DMS79 (cell line): ENCODE measurements around the gene TEX14.
"Not testable (repeated sequence)": the region's sequence is repeated elsewhere in the genome, so short reads cannot be mapped to it uniquely, and the experiment has no call there.

Experiments used
- DNase-seq: peaks from one replicate; lab custom pipeline; 2025; lab: John Stamatoyannopoulos, UW

Gene TEX14

DNA sequence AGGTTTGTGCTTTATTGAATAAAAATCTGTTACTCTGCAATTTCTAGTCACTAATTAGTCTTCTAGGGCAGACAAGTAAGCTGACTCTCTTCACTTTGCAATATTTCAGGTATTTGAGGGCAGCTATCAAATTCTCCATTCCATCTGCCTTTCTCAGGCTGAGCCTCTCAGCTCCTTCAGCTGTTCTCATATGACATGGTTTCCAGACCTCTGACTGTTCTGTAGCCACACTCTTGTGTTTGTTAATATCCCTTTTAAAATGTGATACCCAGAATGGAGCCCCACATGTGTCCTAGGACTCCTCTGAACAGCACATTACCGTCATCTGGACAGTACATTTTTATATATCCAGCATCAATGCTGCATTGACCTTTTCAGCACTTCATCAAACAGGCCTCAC, 131.3 kb downstream of the TEX14 start:
- no peak for DNase-seq

- DNase-seq, result no peak
Observed at GRCh38 chr17:58557981-58558380, 133.9 kb downstream of the TEX14 start.

- no peak for DNase-seq
Observed at GRCh38 chr17:58556833-58557250, 135.0 kb downstream of the TEX14 start.

DNA sequence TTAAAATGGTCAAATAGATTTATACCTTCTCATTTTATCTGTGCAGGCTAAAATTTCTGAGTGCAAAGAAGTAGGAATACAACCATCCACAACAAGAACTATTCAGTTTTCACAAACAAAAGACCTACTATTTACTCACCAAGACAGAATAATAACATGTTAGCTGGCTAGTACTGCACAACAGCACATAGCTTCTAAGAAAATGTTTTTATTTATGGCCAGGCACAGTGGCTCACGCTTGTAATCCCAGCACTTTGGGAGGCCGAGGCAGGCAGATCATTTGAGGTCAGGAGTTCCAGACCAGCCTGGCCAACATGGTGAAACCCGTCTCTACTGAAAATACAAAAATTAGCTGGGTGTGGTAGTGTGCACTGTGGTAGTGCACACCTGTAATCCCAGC, 136.7 kb downstream of the TEX14 start:
- not testable (repeated sequence) for DNase-seq

DNA sequence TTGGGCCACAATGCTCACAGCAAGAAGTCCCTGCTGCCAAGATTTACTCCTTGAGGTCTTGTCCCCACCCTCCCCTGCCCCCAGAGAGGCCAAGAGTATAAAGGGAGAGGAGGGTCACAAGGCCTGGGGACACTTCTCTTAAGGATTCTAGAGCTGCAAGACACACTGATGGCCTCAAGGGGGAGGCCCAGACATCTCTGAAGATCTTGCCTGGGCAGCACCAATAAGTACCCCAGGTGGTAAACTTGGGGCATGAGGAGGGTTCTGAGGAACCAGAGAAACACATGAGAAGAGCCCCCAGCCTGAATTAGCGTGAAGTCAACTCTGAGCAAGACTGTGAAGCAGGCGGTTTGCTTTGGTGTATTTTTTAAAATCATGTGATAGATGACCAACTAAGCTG, 150.6 kb downstream of the TEX14 start:
- no peak for DNase-seq

- DNase-seq, result no peak
Observed at GRCh38 chr17:58539698-58540097, 152.1 kb downstream of the TEX14 start.

- DNase-seq, result no peak
Observed at GRCh38 chr17:58538811-58539409, 152.9 kb downstream of the TEX14 start.

DNA sequence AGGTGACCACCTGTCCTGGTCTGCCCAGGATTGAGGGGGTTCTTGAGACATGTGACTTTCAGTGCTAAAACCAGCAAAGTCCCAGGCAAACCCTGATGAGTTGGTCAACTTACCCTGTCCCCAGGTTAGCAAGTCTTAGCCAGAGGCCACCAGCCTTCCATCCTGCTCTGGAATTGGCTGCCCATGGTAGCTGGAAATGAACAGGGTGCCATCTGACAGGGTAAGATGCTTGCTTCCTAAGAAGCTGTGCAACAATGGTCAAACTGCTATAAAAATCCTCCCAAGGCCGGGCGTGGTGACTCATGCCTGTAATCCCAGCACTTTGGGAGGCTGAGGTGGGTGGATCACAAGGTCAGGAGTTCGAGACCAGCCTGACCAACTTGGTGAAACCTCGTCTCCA, 154.6 kb downstream of the TEX14 start:
- no peak for DNase-seq

DNA sequence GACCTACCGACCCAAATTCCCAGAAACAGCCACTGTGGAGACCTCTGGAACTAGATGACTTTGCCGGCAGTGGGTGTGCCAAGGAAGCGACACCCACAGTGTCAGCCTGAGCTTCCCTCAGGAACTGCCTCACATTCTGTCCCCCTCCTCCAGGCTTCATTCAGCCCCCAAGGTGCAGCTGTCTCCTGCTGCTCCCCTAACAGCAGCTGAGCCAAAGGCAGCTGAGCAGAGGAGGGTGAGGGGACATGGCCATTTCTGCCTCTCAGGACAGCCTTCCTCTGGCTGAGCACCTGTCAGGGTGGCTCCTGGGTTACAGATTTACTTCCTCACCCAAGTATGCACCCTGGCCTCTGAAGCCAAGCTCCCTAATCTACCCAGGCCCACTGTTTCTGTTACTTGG, 155.3 kb downstream of the TEX14 start:
- no peak for DNase-seq

GRCh38 chr17:58535431-58535830, 156.4 kb downstream of the TEX14 start:
- no peak for DNase-seq

GRCh38 chr17:58534901-58535421, 156.9 kb downstream of the TEX14 start:
- DNase-seq, result no peak

GRCh38 chr17:58534331-58534730, 157.5 kb downstream of the TEX14 start:
- DNase-seq, result no peak

GRCh38 chr17:58533616-58534188, 158.1 kb downstream of the TEX14 start:
- no peak for DNase-seq

GRCh38 chr17:58532555-58532951, 159.3 kb downstream of the TEX14 start:
- no peak for DNase-seq

- DNase-seq, result peak; percentile 2
Observed at GRCh38 chr17:58531661-58532554, 159.9 kb downstream of the TEX14 start.

- DNase-seq, result no peak
Observed at GRCh38 chr17:58531122-58531521, 160.7 kb downstream of the TEX14 start.

DNA sequence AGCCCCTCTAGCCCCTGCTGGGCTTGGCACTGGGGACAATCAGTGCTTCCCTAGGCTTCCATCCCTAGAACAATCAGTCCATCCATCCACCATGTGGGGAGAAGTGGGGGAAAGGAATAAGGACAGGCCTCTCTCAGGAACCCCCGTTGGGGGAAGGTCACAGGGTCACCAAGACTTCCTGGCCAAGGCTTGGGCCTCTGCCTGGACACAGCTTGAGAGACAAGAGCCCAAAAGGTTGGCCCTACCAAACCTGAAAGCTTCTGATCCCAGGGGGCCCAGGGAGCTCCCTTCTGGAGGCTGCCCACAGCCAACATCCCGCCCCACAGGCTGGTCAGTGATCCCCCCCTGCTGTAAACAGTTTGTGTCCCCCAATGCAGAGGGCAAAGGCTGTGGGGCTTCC, 161.2 kb downstream of the TEX14 start:
- DNase-seq, result no peak

DNA sequence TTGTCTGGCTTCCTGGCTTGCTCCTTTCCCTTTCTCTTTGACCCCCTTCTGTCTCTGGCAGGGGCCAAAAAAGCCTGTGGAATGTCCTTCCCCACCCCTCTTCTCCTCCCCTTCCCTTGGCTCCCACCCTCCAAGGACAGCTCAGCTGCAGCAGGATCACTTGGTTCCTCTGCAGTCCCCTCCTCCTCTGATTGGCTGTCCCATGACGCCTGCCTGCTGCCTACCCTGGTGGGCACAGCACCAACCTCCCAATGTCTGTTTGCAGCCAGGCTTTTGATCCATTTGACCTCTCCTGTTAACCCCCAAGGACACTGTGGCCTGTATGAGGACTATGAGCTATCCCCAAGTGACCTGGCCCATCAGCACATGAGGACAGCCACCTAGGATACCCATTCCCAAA, 162.6 kb downstream of the TEX14 start:
- no peak for DNase-seq

DNA sequence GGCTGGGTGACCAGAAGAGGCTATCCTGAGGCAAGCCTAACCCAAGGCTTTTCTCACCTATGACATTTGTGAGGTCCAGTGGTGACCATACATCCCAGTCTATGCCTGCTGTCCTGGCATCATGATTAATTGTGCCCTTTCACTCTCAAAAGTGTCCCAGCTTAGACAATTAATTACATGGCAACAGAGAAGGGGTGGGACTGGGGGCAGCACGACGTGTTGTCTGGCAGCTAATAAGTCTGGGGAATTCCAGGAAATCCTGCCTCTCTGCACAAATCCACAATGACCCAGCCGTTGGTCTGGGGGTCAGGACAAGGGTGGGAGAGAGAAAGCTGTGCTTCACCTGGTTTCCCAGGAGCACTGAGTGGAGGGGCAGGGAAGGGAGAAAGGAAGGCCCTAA, 163.4 kb downstream of the TEX14 start:
- DNase-seq, result no peak

- DNase-seq, result no peak
Observed at GRCh38 chr17:58527949-58528348, 163.9 kb downstream of the TEX14 start.

- DNase-seq, result no peak
Observed at GRCh38 chr17:58527306-58527705, 164.5 kb downstream of the TEX14 start.

DNA sequence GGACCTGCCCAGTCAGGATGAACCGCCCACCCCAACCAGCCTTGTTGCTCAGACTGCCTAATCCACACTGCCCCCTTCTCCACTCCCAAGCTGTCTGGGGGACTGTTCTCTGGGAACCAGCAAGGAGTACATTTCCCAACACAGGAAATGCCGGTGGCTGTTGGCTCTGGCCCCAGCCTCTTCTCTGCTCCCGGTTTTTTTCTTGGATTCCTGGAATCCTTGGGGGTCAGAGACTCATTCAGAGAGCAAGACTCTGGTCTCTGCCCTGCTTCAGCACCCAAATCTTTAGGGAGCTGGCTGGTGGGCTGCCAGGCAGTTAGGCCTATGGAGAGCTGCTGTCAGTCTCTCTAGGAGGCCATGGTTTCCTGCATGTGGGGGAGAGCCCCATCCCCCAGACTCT, 166.6 kb downstream of the TEX14 start:
- no peak for DNase-seq

GRCh38 chr17:58521680-58522079, 170.2 kb downstream of the TEX14 start:
- DNase-seq, result no peak
